Lung (tissue), 12 donors: ENCODE measurements around the gene SDC4. TPM values are rescaled to one million over a fixed set of nuclear protein-coding genes. Genes with fewer than 3 reads are reported as not detected.
A peak's percentile ranks its signal among the peaks of the same experiment; 100 is the strongest.

Experiments used
- ATAC-seq: fragments of 200-7000 bp; cut with Tn5 transposase; one replicate; pipeline ENCODE4 v1.9.1; 2020; ENCODE audit warnings: moderate number of reproducible peaks; ENCODE audit not compliant: insufficient read depth, low FRiP score
- DNase-seq, 3 donors: peaks; one replicate each; pipeline ENCODE4 v3.0.0-alpha.2; 2013 to 2017
- H3K27ac ChIP-seq, 2 donors: one replicate each; pipeline ENCODE4 v1.5.1; 2013; ENCODE audit warnings: mild to moderate bottlenecking in 2 of 2, moderate library complexity in 2 of 2, control low read depth in 1 of 2, inconsistent platforms in 1 of 2, low read depth in 1 of 2, low read length in 1 of 2
- H3K27me3 ChIP-seq, 3 donors: one replicate each; pipeline ENCODE4 v1.5.1; 2013; ENCODE audit warnings: low read length in 2 of 3; ENCODE audit not compliant: control insufficient read depth in 3 of 3, insufficient read depth in 3 of 3
- H3K36me3 ChIP-seq, 4 donors: one replicate each; pipeline ENCODE4 v1.5.1; 2013; ENCODE audit warnings: low read length in 4 of 4, mild to moderate bottlenecking in 1 of 4, moderate library complexity in 1 of 4; ENCODE audit not compliant: control insufficient read depth in 4 of 4, insufficient read depth in 4 of 4
- H3K4me1 ChIP-seq, 5 donors: one replicate each; pipeline ENCODE4 v1.5.1; 2013; ENCODE audit warnings: low read length in 5 of 5, mild to moderate bottlenecking in 2 of 5, moderate library complexity in 1 of 5; ENCODE audit not compliant: control insufficient read depth in 5 of 5, insufficient read depth in 5 of 5
- H3K4me3 ChIP-seq: one replicate; pipeline ENCODE4 v1.5.1; 2013; ENCODE audit warnings: mild to moderate bottlenecking, control low read depth, moderate library complexity
- H3K9ac ChIP-seq, 2 donors: one replicate each; pipeline ENCODE4 v1.5.1; 2013; ENCODE audit warnings: low read length in 2 of 2, control low read depth in 1 of 2; ENCODE audit not compliant: insufficient read depth in 1 of 2
- H3K9me3 ChIP-seq, 4 donors: one replicate each; pipeline ENCODE4 v1.5.1; 2013; ENCODE audit warnings: low read length in 3 of 4, mild to moderate bottlenecking in 1 of 4, moderate library complexity in 1 of 4; ENCODE audit not compliant: control insufficient read depth in 4 of 4, insufficient read depth in 3 of 4
- WGBS, 2 donors: extraction: QIAGEN DNeasy Blood & Tissue Kit; methylation state at CpG; one replicate each; pipeline ENCODE4 v1.1.7; 2013; 5-methylcytosine and 5-hydroxymethylcytosine counted together
- polyA plus RNA-seq, 2 donors: library from polyadenylated mRNA; stranded (reverse); fragments of 200-250 nt; gene quantifications; one replicate each; pipeline ENCODE4 v1.2.1, GENCODE V29; 2013
- total RNA-seq, 2 donors: library from RNA; depleted of rRNA in 1 of 2; stranded (reverse); fragments of >200 nt in 1 of 2; gene quantifications; one replicate each; pipeline ENCODE4 v1.2.1, GENCODE V29; 2014 to 2021
- TF ChIP-seq, protein P1 (sequence below): IDR thresholded peaks from 2 replicates; pipeline ENCODE4 v1.5.1; 2012; ENCODE audit warnings: mild to moderate bottlenecking; ENCODE audit errors: control extremely low read depth, extremely low read depth
- donor health status: control.
- donor health status: control.
- donor health status: Bipolar disorder and iron deficiency.
- donor health status: healthy.
- donor health status: DM: yes; HTN: yes; CAD: no.

The SDC4 gene
- total and polyA plus RNA-seq, 4 donors, result 239 to 313 (median 254) TPM

DNA sequence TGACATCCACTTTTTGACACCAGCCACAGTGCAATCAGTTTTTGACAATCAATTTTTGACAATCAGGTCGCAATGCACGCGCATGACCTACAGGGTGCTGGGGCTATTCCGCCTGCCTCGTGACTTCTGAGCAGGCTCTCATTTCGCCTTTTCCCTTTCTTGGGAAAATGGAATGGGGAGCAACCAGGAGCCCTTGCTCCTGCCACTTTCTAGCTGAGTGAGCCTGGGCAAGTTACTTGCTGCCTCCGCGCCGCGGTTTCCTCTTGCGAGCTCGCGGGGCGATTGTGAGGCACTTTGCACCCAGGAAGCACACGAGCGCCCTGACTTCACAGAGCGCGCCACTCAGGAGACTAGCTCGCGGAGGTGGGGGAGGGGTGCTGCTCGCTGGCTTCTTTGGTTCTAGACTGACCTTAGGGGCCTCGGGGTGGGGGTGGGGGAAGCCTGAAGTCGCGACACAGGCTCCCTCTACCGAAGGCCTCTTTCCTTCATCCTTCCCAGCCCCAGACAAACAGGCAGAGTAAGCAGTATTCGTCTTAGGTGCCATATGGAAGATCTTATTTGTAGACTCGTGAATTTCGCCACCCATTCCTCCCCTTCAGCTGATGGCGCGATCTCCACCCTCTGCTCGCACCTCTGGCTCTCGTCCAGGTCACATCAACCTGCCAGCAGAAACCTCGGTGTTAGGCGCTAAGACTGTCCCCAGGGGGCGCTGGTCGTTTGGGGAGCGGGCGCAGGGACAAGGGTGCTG is 25.3 kb upstream of the SDC4 start:
- Histone ChIP-seq H3K36me3 (peaks cover 2 to 9% (median 5%) of the 10 kb centered on the region in 4 donors), H3K9ac (peak overlapping the region in 1 of 2 donors; percentile 49), H3K4me1 (peaks cover 0 to 15% (median 6%) of the 10 kb centered on the region in 5 donors), H3K27ac (peak overlapping the region; percentile 26 to 71), H3K4me3 (peak overlapping the region; percentile 8), H3K9me3 (no peaks in the 10 kb centered on the region), H3K27me3 (no peaks in the 10 kb centered on the region)
- TF ChIP-seq, protein P1, sequence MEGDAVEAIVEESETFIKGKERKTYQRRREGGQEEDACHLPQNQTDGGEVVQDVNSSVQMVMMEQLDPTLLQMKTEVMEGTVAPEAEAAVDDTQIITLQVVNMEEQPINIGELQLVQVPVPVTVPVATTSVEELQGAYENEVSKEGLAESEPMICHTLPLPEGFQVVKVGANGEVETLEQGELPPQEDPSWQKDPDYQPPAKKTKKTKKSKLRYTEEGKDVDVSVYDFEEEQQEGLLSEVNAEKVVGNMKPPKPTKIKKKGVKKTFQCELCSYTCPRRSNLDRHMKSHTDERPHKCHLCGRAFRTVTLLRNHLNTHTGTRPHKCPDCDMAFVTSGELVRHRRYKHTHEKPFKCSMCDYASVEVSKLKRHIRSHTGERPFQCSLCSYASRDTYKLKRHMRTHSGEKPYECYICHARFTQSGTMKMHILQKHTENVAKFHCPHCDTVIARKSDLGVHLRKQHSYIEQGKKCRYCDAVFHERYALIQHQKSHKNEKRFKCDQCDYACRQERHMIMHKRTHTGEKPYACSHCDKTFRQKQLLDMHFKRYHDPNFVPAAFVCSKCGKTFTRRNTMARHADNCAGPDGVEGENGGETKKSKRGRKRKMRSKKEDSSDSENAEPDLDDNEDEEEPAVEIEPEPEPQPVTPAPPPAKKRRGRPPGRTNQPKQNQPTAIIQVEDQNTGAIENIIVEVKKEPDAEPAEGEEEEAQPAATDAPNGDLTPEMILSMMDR, result peak; percentile 86
- 2 to 4% methylated on average over 38 of the region's 38 CpGs for WGBS, 2 donors
- ATAC-seq, result peak; percentile 75
- DNase-seq, result peak; percentile 76 to 82 (median 80)

DNA sequence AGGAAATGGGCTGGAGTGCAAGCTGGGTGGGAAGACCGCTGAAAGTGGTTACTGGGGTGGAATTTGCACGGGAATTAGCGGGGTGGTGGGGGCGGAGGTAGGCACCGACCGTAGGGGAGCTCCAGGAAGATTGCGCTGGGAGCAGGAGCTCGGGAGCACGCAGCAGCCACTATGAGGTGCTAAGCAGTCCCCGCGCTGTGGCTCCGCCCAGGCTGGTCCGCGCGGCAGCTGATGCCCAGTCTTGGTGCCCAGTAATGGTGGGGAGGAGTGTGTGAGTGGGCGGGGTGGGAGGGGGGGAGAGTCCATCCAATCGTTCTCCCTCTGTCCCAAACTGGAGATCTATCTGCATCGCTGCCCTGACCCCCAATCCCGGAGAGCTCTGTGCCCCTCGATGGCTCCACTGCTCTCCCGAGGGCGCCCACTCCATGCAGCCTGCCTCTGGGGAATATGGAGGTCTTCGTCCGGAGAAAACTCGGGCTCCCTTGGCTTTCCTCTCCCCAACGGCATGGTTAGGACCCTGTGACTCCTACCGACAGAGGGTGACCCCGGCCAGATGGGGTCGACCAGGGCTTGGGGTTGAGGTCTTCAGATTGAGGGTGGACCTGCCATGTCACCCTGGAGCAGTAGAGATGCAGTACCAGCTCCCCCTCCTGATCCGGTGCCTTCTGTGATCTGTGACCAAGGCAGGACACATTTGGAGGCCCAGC is 24.6 kb upstream of the SDC4 start:
- no peak overlapping the region for H3K4me3 ChIP-seq
- DNase-seq, result no peak
- H3K27me3 ChIP-seq, result no peaks in the 10 kb centered on the region
- no peak overlapping the region for H3K9ac ChIP-seq
- TF ChIP-seq, protein P1, result no peak
- H3K4me1 ChIP-seq, result peaks cover 0 to 14% (median 6%) of the 10 kb centered on the region in 5 donors
- no peaks in the 10 kb centered on the region for H3K9me3 ChIP-seq
- 35 to 40% methylated on average over 26 to 30 of the region's 30 CpGs for WGBS, 2 donors
- H3K36me3 ChIP-seq, result peaks cover 7 to 13% (median 9%) of the 10 kb centered on the region in 4 donors
- peak; percentile 50 for ATAC-seq
- peak overlapping the region in 1 of 2 donors; percentile 71 for H3K27ac ChIP-seq

DNA sequence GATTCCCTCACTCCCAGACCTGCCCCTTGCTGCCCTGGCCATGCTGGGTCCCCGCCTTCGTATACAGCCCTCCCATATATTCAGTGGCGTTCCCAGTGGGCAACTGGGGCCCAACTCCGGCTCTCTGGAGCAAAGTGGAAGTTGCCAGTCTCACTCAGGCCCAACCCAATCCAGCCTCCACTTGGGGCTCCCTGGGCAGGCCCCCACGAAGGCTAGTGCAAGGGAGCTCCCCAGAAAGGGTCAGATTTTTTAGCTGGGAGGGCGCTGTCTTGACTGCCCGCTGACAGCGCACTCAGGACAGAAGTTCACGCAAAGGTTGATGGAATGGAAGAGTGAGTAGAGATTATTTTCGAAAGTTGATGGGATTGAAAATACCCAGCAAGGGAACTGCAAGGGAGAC is 24.0 kb upstream of the SDC4 start:
- TF ChIP-seq, protein P1, result no peak
- DNase-seq (no peak), ATAC-seq (no peak)
- peaks cover 9 to 13% (median 12%) of the 10 kb centered on the region in 4 donors for H3K36me3 ChIP-seq
- WGBS, 2 donors, result 91 to 94% methylated on average over 10 of the region's 10 CpGs
- no peak overlapping the region for H3K4me3 ChIP-seq
- no peak overlapping the region for H3K27ac ChIP-seq
- no peaks in the 10 kb centered on the region for H3K27me3 ChIP-seq
- no peak overlapping the region for H3K9ac ChIP-seq
- no peaks in the 10 kb centered on the region for H3K9me3 ChIP-seq
- H3K4me1 ChIP-seq, result peaks cover 0 to 11% (median 6%) of the 10 kb centered on the region in 5 donors
